PFSK-1 (cell line): ENCODE measurements around the gene ANKRD60.

ENCODE experiments used
- FOXP2 ChIP-seq: optimal IDR thresholded peaks from 2 replicates; pipeline ENCODE3; 2011; ENCODE audit warnings: borderline replicate concordance, control low read depth, inconsistent platforms; ENCODE audit not compliant: insufficient read depth; ENCODE audit errors: extremely low read length, extremely low read depth
- POLR2AphosphoS5 ChIP-seq: IDR thresholded peaks from 2 replicates; pipeline ENCODE4 v1.6.1; 2012; ENCODE audit warnings: low read depth, mild to moderate bottlenecking, control low read depth, low read length, moderate library complexity
- REST ChIP-seq, 2 experiments: IDR thresholded peaks; 2 replicates each; pipeline versions ENCODE4 v1.6.1 to v1.8.0; 2011 to 2012; ENCODE audit warnings: low read depth in 2 of 2, low read length in 2 of 2, control low read depth in 1 of 2, inconsistent platforms in 1 of 2, mild to moderate bottlenecking in 1 of 2, moderate library complexity in 1 of 2; ENCODE audit not compliant: insufficient read depth in 1 of 2
- SIN3A ChIP-seq: IDR thresholded peaks from 2 replicates; pipeline ENCODE4 v1.6.1; 2012; ENCODE audit warnings: mild to moderate bottlenecking, low read length, moderate library complexity, borderline replicate concordance; ENCODE audit not compliant: insufficient read depth
- TAF1 ChIP-seq: IDR thresholded peaks from 2 replicates; pipeline ENCODE4 v1.6.1; 2012; ENCODE audit warnings: low read length, control low read depth, borderline replicate concordance; ENCODE audit not compliant: insufficient read depth

DNA sequence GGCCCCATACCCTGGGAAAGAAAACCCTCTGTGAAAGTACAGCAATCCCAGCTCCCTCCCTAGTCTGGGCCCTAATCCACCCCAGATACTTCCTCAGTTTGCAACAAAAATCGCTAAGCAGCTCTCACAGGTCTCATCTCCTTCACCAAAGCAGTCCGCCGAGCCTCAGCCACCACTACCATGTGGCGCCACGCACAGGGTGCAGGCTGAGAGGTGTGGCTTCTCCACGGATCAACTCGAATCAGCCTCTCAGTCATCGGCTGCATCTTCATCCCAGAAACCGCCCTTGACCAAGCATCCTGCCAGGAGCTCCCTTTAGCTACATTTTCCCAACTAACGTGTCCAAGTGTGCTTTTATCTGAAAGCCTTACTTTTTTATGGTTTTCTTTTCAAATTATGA, 50.7 kb downstream of the ANKRD60 start:
- TF ChIP-seq REST (IDR thresholded peaks at IDR 0.05; ENCODE audit: insufficient read depth in 1 of 2, low read depth in 2 of 2, low read length in 2 of 2) (no peak), POLR2AphosphoS5 (no peak), SIN3A (no peak), TAF1 (no peak), FOXP2 (no peak)
